Measurements from ENCODE around the gene TRIM41. TPM values are rescaled to one million over a fixed set of nuclear protein-coding genes. Genes with fewer than 3 reads are reported as not detected.

The TRIM41 gene
- total and polyA plus RNA-seq, 2 of the 13 experiments (the other 11 are each of a cell fraction or from before 2014, with no cell fraction given) = 10.2 to 16.7 TPM

DNA sequence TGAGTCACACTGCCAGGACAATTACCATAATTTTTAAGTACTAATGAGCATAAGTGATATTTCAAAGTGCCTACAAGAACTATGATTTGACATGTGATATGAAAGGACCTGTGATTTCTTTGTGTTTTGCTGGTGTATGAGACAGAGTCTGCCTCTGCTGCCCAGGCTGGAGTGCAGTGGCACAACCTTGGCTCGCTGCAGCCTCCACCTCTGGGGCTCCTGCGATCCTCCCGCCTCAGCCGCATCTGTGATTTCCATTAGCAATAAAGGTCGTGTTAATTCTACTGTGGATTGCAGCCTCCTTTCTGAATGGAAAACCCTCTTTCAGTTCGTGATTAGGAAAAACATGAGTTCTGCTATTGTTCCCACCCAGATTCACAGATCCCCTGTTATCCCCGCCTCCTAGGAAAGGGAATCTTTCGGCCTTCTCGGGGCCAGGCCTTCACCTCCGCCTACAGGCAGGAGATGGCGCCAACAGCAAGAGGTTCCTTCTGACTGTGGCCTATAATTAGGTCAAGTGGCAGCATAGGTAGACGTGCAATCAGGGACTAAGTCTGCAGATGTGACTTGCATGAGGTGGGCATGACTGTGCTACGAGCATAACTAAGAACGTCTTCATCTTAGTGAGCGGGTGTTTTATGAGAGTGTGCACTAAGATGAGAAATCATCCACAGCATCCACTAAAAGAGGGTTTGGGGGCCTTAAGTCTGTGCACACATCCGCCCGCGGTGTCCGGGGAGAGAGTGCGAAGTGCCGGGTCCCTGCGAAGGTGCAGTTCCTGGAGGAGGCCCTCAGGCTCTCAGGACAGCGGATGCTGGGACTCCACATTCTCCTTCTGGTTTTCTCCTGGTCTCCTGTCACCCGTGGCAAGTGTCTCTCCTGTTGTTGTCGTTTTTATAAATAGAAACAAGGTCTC lies 41.2 kb upstream of the TRIM41 start (continued):
- no peak; the same call in 1 of the 2 replicates for TF ChIP-seq ZFP91 (CRISPR knock-in tag; IDR thresholded peaks at IDR 0.05; ENCODE audit: borderline replicate concordance)
- no peak for TF ChIP-seq ZNF792 (CRISPR knock-in tag; IDR thresholded peaks at IDR 0.05)
- TF ChIP-seq ZMAT5 (CRISPR knock-in tag; IDR thresholded peaks at IDR 0.05; ENCODE audit: borderline replicate concordance, low read depth) = no peak
- TF ChIP-seq ZNF121 (CRISPR knock-in tag; IDR thresholded peaks at IDR 0.05) = no peak
- TF ChIP-seq ATF2 (CRISPR knock-in tag; IDR thresholded peaks at IDR 0.05) = 0 out of 2 replicates have a peak, but pooled peaks have one; percentile 48
- no peak for TF ChIP-seq ZNF547 (CRISPR knock-in tag; IDR thresholded peaks at IDR 0.05)
- TF ChIP-seq TCF7L2 (IDR thresholded peaks at IDR 0.05; ENCODE audit: low read depth, low read length) = no peak
- TF ChIP-seq POLR2G (IDR thresholded peaks at IDR 0.05; ENCODE audit: low read depth, low read length) = no peak
- no peak for TF ChIP-seq ZNF30 (CRISPR knock-in tag; IDR thresholded peaks at IDR 0.05)
- TF ChIP-seq PAWR (CRISPR knock-in tag; IDR thresholded peaks at IDR 0.05; ENCODE audit: borderline replicate concordance) = no peak
- TF ChIP-seq REXO4 (CRISPR knock-in tag; IDR thresholded peaks at IDR 0.05; ENCODE audit: borderline replicate concordance) = no peak
- TF ChIP-seq SOX13 (IDR thresholded peaks at IDR 0.05) = no peak
- TF ChIP-seq SOX13 (CRISPR knock-in tag; conservative IDR thresholded peaks at IDR 0.05 in 1 of 2, IDR thresholded peaks at IDR 0.05 in 1 of 2) = 0 out of 4 replicates have a peak, but pooled peaks of 1 of the 2 experiments have one; percentile 7
- no peak for TF ChIP-seq ATRX (CRISPR knock-in tag; IDR thresholded peaks at IDR 0.05; ENCODE audit: borderline replicate concordance)
- peak; percentile 43; the same call in 1 of the 2 replicates for TF ChIP-seq HDAC2 (CRISPR knock-in tag; IDR thresholded peaks at IDR 0.05)
- TF ChIP-seq ZNF841 (CRISPR knock-in tag; IDR thresholded peaks at IDR 0.05; ENCODE audit: borderline replicate concordance) = no peak
- TF ChIP-seq, protein P1, sequence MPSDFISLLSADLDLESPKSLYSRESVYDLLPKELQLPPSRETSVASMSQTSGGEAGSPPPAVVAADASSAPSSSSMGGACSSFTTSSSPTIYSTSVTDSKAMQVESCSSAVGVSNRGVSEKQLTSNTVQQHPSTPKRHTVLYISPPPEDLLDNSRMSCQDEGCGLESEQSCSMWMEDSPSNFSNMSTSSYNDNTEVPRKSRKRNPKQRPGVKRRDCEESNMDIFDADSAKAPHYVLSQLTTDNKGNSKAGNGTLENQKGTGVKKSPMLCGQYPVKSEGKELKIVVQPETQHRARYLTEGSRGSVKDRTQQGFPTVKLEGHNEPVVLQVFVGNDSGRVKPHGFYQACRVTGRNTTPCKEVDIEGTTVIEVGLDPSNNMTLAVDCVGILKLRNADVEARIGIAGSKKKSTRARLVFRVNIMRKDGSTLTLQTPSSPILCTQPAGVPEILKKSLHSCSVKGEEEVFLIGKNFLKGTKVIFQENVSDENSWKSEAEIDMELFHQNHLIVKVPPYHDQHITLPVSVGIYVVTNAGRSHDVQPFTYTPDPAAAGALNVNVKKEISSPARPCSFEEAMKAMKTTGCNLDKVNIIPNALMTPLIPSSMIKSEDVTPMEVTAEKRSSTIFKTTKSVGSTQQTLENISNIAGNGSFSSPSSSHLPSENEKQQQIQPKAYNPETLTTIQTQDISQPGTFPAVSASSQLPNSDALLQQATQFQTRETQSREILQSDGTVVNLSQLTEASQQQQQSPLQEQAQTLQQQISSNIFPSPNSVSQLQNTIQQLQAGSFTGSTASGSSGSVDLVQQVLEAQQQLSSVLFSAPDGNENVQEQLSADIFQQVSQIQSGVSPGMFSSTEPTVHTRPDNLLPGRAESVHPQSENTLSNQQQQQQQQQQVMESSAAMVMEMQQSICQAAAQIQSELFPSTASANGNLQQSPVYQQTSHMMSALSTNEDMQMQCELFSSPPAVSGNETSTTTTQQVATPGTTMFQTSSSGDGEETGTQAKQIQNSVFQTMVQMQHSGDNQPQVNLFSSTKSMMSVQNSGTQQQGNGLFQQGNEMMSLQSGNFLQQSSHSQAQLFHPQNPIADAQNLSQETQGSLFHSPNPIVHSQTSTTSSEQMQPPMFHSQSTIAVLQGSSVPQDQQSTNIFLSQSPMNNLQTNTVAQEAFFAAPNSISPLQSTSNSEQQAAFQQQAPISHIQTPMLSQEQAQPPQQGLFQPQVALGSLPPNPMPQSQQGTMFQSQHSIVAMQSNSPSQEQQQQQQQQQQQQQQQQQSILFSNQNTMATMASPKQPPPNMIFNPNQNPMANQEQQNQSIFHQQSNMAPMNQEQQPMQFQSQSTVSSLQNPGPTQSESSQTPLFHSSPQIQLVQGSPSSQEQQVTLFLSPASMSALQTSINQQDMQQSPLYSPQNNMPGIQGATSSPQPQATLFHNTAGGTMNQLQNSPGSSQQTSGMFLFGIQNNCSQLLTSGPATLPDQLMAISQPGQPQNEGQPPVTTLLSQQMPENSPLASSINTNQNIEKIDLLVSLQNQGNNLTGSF (CRISPR knock-in tag; IDR thresholded peaks at IDR 0.05) = no peak
